Heart left ventricle (tissue), 16 donors: ENCODE measurements around the gene IL17D. TPM values are rescaled to one million over a fixed set of nuclear protein-coding genes. Genes with fewer than 3 reads are reported as not detected.

ENCODE experiments used
- ATAC-seq, 4 donors: fragments of 200-7000 bp; cut with Tn5 transposase; one replicate each; pipeline ENCODE4 v1.9.1; 2020 to 2022; ENCODE audit warnings: moderate library complexity in 4 of 4, mild to moderate bottlenecking in 3 of 4, moderate number of reproducible peaks in 1 of 4
- DNase-seq, 5 donors: peaks; one replicate each; pipeline ENCODE4 v3.0.0-alpha.2; 2020
- H3K27ac ChIP-seq, 12 donors: fragments of 200-600 bp; sonication (generic) in 4 of 12; one replicate each; pipeline versions ENCODE4 v1.5.0 to v1.8.0; 2016 to 2022; ENCODE audit warnings: mild to moderate bottlenecking in 2 of 12
- H3K27me3 ChIP-seq, 9 donors: fragments of 200-600 bp; sonication (generic) in 2 of 9; one replicate each; pipeline versions ENCODE4 v1.5.1 to v1.8.0; 2016 to 2022; ENCODE audit warnings: mild to moderate bottlenecking in 3 of 9
- H3K36me3 ChIP-seq, 9 donors: fragments of 200-600 bp; sonication (generic) in 2 of 9; one replicate each; pipeline versions ENCODE4 v1.5.0 to v1.8.0; 2018 to 2022; ENCODE audit warnings: mild to moderate bottlenecking in 2 of 9
- H3K4me1 ChIP-seq, 12 donors: fragments of 200-600 bp; sonication (generic) in 4 of 12; one replicate each; pipeline versions ENCODE4 v1.5.0 to v1.8.0; 2016 to 2022; ENCODE audit warnings: mild to moderate bottlenecking in 3 of 12
- H3K4me3 ChIP-seq, 12 donors: fragments of 200-600 bp; sonication (generic) in 4 of 12; one replicate each; pipeline versions ENCODE4 v1.5.0 to v1.8.0; 2017 to 2022; ENCODE audit warnings: mild to moderate bottlenecking in 9 of 12, moderate library complexity in 4 of 12
- H3K9me3 ChIP-seq, 12 donors: fragments of 200-600 bp; sonication (generic) in 4 of 12; one replicate each; pipeline versions ENCODE4 v1.5.0 to v1.8.0; 2016 to 2022; ENCODE audit warnings: mild to moderate bottlenecking in 1 of 12
- CTCF ChIP-seq, 12 donors: fragments of 200-600 bp; sonication (generic) in 4 of 12; IDR thresholded peaks; one replicate each; pipeline versions ENCODE4 v1.5.0 to v1.8.0; 2018 to 2022; ENCODE audit warnings: antibody characterized with exemption in 12 of 12, mild to moderate bottlenecking in 5 of 12
- POLR2A ChIP-seq, 2 donors: fragments of 450-650 bp; IDR thresholded peaks; one replicate each; pipeline ENCODE4 v1.6.1; 2017; ENCODE audit warnings: antibody characterized with exemption in 2 of 2, mild to moderate bottlenecking in 2 of 2, moderate library complexity in 2 of 2
- WGBS, 4 donors: extraction: QIAGEN DNeasy Blood & Tissue Kit in 2 of 4; methylation state at CpG; one replicate each; pipeline versions ENCODE4 v1.1.5 to v1.1.7; 2013 to 2018; 5-methylcytosine and 5-hydroxymethylcytosine counted together
- intact Hi-C, 10 donors: fragments of 100-400 bp; cut with DNase I; formaldehyde crosslinking; loops; one replicate each; pipeline versions ENCODE4 v1.11.1 to v1.14.2; 2022
- long read RNA-seq, 3 donors: library from polyadenylated mRNA; unstranded; transcript quantifications; one replicate each; pipeline ENCODE4 v2.0.0, GENCODE V29; 2020 to 2021
- polyA plus RNA-seq, 2 donors: library from polyadenylated mRNA; stranded (reverse); fragments of 200-250 nt; gene quantifications; one replicate each; pipeline ENCODE4 v1.2.3, GENCODE V29; 2013
- total RNA-seq, 9 donors: library from RNA; depleted of rRNA in 2 of 9; stranded (reverse); fragments of >200 nt in 2 of 9; fragmentation: NEBNext Ultra II Directional in 3 of 9; extraction: Animal tissue kit (Norgen Biotek cat#: 25700) in 3 of 9; gene quantifications; one replicate each; pipeline versions ENCODE4 v1.1.0 to v1.2.4, GENCODE V29; 2016 to 2023
- donor health status: ischemic (EF 13 %, LVEDD 7.1; RV severe dilation, severe dysfunction).
- donor health status: healthy with polysubstance abuse.
- donor health status: DM: no; HTN: yes; CAD: no.
- donor health status: DM: no; HTN: no; CAD: no.
- donor health status: ischemic (EF 25% LVEDD 6.9; RV normal size, moderate dysfunction).
- donor health status: ischemic (EF 25% LVEDD 5.7; RV mildly dilated, moderate dysfunction).
- donor health status: healthy.
- donor health status: DM: yes; HTN: yes; CAD: no.
- donor health status: ischemic (EF 35%, LVEDD 5.7; RV mildly dilated, moderate dysfunction).
- donor health status: nonischemic (EF 11% LVEDD 7.7; RV severe dilation, severe dysfunction).
- donor health status: DM: yes; HTN: yes; CAD: no.
- donor health status: PGD.
- donor health status: ischemic (EF 29% LVEDD 5.4; RV normal size, mild dysfunction).
- donor health status: nonischemic (EF 23%, LVEDD 6.1; RV moderate dilation, normal function).

IL17D gene
- 1 to 10 TPM in 4 of 9 donors, under 1 TPM in 5; 0.48 to 1.6 (median 0.95) TPM for total RNA-seq
- under 1 TPM; 0.30 to 0.44 TPM for polyA plus RNA-seq
- long read RNA-seq, donor 1, partial matches to known transcripts: 0 of 5 reads
- long read RNA-seq, donor 1, other reads (novel, unspliced or antisense): 5 of 5 reads
- long read RNA-seq, donor 2: 0 reads
- long read RNA-seq, donor 3: 0 reads

- DNase-seq: no peak
- no peaks in the 10 kb centered on the region for H3K9me3 ChIP-seq
- H3K4me1 ChIP-seq: peaks cover 0 to 17% (median 5%) of the 10 kb centered on the region in 12 donors
- intact Hi-C loops: loop anchor here in 5 of 10 donors (5.0 to 10.0 kb wide), 5 partner anchors 122 to 208 kb away; partner anchors contain the start of gene IFT88 (in 1 of the 5)
- H3K36me3 ChIP-seq: no peaks in the 10 kb centered on the region
- H3K27ac ChIP-seq: peak within 1 kb of the TSS in 6 of 12 donors; percentile 24 to 64 (median 52)
- WGBS, 4 donors: 1 to 3% (median 1%) methylated on average over 24 to 94 of the region's 94 CpGs
- H3K27me3 ChIP-seq: peaks cover 0 to 25% (median 0%) of the 10 kb centered on the region in 9 donors
- ATAC-seq: peak in 3 of 4 donors; percentile 38 to 53 (median 38)
- H3K4me3 ChIP-seq: peak within 1 kb of the TSS; percentile 39 to 84 (median 70)
- TF ChIP-seq POLR2A (IDR thresholded peaks at IDR 0.05): no peak
- TF ChIP-seq CTCF (IDR thresholded peaks at IDR 0.05): no peak
Measured at GRCh38 chr13:20702915-20703779, at the start of gene IL17D. Gene IL17D, plus strand, starts transcription at chr13:20703699. Its CDS starts 303 bp downstream, at chr13:20704002.

- no peaks in the 10 kb centered on the region for H3K27me3 ChIP-seq
- H3K27ac ChIP-seq: no peak overlapping the region
- no peak for DNase-seq
- H3K4me3 ChIP-seq: no peak overlapping the region
- intact Hi-C loops: no loop called here
- peaks cover 0 to 32% (median 11%) of the 10 kb centered on the region in 9 donors for H3K36me3 ChIP-seq
- no peak for TF ChIP-seq CTCF (IDR thresholded peaks at IDR 0.05)
- 87 to 98% (median 89%) methylated on average over 1 of the region's 1 CpG for WGBS, 4 donors
- H3K4me1 ChIP-seq: no peaks in the 10 kb centered on the region
- no peak for ATAC-seq
- H3K9me3 ChIP-seq: no peaks in the 10 kb centered on the region
Measured at GRCh38 chr13:20654156-20654555, 49.3 kb upstream of the IL17D start.

DNA sequence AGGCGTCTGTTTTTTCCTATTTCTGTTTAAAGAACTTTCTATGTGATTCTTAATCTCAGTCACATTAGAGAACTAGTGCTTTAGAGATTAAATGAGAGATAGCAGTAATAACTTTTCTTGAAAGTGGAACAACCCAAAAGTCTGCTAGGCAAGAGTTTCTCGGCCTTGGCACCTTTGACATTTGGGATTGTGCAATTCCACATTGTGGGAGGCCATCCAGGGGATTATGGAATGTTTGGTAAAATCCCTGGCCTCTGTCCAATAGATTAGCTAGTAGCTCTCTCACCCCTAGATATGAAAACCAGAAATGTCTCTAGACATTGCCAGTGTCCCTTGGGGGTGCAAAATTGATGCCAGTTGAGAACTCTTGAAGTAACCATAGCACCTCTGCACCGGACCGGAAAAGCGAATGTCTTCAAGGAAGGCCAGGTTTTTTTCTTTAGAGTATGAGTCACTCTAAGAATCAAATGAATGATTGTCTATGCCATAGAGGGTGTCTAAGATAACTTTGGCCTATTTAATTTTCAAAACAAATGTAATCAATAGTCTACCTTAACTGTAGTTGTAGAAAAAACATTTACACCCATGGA is 45.0 kb upstream of the IL17D start:
- Histone ChIP-seq H3K27me3 (no peaks in the 10 kb centered on the region), H3K36me3 (peaks cover 0 to 59% (median 17%) of the 10 kb centered on the region in 9 donors), H3K4me1 (no peaks in the 10 kb centered on the region), H3K27ac (no peak overlapping the region), H3K4me3 (no peak overlapping the region), H3K9me3 (no peaks in the 10 kb centered on the region)
- ATAC-seq (no peak), DNase-seq (no peak)
- 71 to 86% (median 83%) methylated on average over 5 of the region's 5 CpGs for WGBS, 4 donors
- intact Hi-C loops: no loop called here
- TF ChIP-seq CTCF (IDR thresholded peaks at IDR 0.05) (no peak), POLR2A (IDR thresholded peaks at IDR 0.05) (no peak)

DNA sequence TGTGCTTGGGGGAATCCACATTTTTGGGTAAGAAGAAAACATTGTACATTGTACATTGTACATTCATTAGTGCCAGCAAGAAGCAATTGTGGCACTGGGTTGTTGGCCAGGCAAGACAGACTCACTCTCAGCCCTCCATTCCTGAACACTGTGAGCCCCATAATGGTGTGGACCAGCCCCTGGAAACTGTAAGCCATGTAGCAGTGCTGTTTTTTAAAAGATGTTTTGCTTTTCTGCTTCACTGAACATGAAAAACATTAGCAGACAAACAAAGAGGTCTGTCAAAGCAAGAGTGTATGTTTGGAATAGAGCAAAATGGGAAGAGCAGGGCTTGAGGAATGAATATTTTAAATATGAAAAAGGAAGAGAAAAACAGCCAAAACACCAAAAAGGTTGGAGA is 39.1 kb upstream of the IL17D start:
- TF ChIP-seq POLR2A (IDR thresholded peaks at IDR 0.05) (no peak), CTCF (IDR thresholded peaks at IDR 0.05) (no peak)
- DNase-seq (no peak), ATAC-seq (no peak)
- H3K36me3 ChIP-seq: peaks cover 0 to 37% (median 8%) of the 10 kb centered on the region in 9 donors
- H3K9me3 ChIP-seq: no peaks in the 10 kb centered on the region
- H3K27ac ChIP-seq: no peak overlapping the region
- intact Hi-C loops: no loop called here
- H3K4me1 ChIP-seq: no peaks in the 10 kb centered on the region
- no peak overlapping the region for H3K4me3 ChIP-seq
- H3K27me3 ChIP-seq: no peaks in the 10 kb centered on the region
